Epithelial cell of prostate (primary cell): ENCODE results near the gene ATXN7L2.

Experiments
- DNase-seq: peaks from one replicate; pipeline ENCODE4 v3.0.0-alpha.2; 2011; ENCODE audit warnings: low read depth, low spot score
- H3K27ac ChIP-seq: fragments of 450-650 bp; 2 replicates; pipeline ENCODE4 v1.5.1; 2017; ENCODE audit warnings: mild to moderate bottlenecking

Gene ATXN7L2

DNA sequence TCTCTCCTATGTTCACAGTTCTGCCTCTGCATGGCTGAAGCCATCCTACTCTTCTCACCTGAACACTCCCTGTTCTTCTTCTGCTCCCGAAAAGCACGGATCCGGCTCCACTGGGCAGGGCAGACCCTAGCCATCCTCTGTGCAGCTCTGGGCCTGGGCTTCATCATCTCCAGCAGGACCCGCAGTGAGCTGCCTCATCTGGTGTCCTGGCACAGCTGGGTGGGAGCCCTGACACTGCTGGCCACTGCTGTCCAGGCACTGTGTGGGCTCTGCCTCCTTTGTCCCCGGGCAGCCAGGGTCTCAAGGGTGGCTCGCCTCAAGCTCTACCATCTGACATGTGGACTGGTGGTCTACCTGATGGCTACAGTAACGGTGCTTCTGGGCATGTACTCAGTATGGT is 12.0 kb downstream of the ATXN7L2 start:
- H3K27ac ChIP-seq = no peak overlapping the region
- DNase-seq = no peak

- H3K27ac ChIP-seq = no peak overlapping the region
Observed at GRCh38 chr1:109497449-109498160, 13.9 kb downstream of the ATXN7L2 start.

DNA sequence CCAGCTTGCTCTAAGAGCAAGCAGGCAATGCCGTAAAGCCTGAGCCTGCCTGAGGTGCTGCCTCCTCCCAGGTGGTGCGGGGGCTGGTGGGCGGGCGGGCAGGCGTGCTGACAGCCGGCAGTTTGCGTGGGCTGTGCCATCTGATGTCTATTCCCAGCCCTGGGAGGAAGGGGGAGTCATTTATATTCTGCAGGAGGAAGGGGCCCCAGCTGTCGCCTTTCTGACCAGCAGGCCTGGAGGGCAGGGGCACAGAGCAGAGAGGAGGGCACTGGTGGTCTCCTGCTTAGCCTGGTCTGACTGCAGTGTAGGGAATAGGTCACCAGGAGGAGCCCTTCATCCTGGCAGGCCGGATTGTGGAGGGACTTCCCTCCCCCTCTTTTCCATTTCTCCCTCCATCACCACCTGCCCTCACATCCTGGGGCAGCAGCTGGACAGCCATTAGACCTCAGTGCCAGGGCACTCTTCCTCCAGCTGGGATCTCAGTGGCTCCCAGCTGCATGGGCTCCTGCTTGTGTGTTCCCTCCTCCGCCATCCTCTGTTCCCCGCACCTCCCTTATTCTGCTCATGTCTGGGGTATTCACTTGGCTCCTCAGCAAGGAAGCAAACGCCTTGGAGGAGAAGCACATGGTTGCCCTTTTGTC is 14.6 kb downstream of the ATXN7L2 start:
- no peak for DNase-seq

More at GRCh38 chr1:109497449-109498160, 13.9 kb downstream of the ATXN7L2 start:
- no peak for DNase-seq

GRCh38 chr1:109499081-109499480 is 15.4 kb downstream of the ATXN7L2 start:
- no peak for DNase-seq
- peak overlapping the region; percentile 57 for H3K27ac ChIP-seq

More for the DNA sequence above, 14.6 kb downstream of the ATXN7L2 start:
- H3K27ac ChIP-seq = no peak overlapping the region

DNA sequence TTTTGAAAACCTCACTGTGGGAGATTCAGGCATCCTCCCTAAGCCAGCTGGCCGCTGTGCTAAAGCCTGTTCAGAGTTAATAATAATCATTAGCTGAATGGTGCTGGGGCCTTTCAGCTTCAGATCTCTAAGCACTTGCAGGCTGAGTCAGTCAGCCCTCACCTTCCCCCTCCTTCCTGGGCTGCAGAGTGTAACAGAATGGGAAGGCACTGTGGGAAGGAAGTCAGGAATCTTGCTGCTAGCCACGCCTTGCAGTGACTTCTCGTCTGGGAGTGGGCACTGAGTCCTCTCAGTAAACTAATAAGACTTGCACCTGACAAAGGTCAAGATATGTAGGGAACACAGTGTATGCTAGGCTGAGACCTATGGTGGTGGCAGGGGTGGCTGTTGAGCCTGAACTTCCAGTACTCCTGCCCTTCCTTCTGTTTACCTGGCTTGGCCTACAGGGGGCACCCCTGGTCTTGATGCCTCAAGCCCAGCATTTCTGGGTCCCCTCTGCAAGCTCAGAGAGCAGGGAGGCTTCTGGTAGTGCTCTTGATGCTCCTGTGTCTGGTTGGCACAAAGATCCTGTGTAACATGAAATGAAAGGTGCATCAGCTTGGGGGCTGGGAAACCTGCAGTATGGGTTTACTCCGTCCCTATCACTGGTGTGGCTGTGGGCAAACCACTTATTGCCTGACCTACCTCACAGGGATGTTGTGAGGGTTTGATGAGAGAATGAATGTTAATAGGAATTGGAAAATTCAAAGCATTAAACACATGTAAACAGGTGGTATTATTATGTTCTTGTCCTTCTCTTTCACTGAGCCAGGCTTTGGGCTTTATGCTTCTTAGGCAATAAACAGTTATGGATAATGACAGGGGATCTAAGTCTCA is 16.2 kb downstream of the ATXN7L2 start:
- no peak for DNase-seq
- peak overlapping the region; percentile 57 for H3K27ac ChIP-seq

DNA sequence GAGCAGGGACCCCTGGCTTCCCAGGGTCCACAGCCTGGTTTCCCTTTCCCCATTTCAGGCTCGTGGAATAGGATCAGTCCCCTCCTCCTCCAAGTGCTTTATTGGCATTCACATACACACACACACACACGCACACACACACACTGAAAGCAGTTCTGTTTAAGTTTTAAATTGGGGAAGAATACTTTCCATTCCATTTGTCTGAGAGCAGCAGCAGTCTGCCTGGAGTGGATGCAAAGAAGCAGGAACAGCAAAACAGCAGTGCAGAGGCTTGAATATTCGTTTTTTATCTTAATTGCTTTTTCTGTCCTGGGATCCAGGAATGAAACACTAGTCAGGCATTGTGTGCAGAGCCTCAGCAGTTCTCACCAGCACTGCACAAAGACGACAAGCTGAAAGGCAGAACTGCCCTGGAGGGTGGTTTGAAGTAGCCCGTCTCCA is 17.3 kb downstream of the ATXN7L2 start:
- H3K27ac ChIP-seq = no peak overlapping the region
- no peak for DNase-seq

DNA sequence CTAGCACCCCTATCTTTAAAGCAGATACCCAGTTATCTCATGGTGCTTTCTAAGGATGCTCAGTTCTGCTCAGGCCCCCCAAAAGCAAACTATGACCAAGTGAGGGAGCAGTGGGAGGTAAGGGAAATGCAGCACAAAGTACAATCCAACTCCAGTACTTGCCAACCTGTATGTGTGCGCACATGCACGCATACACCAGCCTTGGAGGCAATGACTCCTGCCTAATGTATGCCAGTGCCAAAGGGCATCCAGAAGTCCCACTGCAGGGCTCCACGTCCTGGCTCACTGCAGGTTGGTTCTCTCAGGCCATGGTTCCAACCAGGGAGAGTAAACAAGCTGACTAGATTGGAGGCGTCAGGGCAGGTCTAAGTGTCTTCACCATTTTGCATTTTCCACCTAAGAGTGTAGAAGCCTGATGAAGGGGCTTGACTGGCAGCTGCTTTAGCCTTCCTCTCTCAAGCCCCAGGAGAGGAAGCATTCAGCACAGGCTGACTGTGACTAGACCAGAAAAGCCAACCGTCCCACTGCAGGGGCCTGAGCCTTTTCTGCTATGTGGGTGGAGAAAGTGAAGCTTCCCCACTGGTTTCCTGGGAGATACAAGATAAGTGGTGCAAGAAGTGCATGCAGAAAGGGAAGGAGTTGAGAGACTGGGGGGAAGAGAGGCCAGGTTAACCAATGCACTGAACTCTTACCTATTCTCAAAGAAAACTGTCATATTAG is 18.1 kb downstream of the ATXN7L2 start:
- DNase-seq = no peak
- no peak overlapping the region for H3K27ac ChIP-seq

DNA sequence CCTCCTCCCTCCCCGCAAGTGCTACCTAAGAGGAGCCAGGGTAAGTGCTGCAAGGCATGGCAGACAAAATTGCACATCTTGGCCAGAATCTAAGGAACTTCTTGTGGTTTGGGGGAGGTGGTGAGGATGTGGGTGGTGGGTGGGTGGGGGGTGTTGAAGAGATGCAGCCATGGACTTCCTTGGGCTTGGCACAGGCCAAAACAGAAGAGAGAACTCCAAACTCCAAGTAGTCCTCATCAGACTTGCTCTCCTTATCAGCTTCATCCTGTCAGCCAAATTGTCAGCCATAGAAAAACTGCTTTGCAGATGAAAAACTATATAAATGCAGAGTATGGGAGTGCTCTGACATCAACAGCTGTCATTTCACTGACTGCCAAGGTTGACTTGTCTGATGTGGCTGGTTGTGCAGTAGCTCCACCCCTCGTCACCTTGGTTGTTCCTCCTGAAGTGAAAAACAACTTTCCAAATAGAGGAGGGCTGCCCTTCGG is 18.7 kb downstream of the ATXN7L2 start:
- H3K27ac ChIP-seq = no peak overlapping the region
- DNase-seq = no peak

DNA sequence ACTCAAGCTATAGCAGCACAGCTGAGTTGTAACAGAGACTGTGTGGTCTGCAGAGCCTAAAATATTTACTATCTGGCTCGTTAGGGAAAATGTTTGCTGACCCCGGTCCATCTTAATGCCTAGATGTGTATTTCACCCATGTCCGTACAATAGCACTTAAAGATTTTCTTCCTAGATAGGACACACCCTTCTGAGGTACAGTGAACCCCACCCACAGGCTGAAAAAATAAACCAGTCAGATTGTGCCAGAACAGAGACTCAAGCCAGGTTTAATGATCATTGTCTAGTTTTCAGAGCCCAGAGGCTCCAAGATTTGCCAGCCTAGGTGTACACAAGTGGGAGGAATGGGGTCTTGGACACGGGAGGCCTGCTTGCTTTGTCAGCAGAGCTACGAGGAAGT is 20.2 kb downstream of the ATXN7L2 start:
- DNase-seq = no peak
- H3K27ac ChIP-seq = no peak overlapping the region

DNA sequence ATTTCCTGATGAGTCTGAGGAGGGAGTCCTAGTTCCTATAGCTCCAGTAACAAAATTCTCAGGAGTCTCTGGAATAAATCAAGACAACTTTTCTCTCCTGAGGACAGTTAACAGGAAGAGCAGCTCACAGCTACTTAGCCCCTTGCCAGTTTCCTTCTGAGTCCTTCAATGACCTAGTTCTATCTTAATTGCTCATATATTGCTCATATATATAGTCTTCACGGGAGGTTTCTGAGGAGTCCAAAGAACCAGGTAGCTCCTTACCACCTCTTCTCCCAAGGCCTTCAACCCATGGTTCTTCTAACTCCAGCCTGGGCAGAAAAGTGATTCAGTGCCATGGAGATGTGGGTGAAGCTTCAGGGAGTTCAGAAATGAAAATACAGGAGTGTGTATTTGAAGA is 21.3 kb downstream of the ATXN7L2 start:
- no peak overlapping the region for H3K27ac ChIP-seq
- no peak for DNase-seq

- no peak for DNase-seq
Observed at GRCh38 chr1:109508001-109508872, 24.5 kb downstream of the ATXN7L2 start.

GRCh38 chr1:109508873-109509175 is 25.1 kb downstream of the ATXN7L2 start:
- DNase-seq = no peak
- H3K27ac ChIP-seq = no peak overlapping the region

More at GRCh38 chr1:109508001-109508872, 24.5 kb downstream of the ATXN7L2 start:
- H3K27ac ChIP-seq = no peak overlapping the region

- DNase-seq = no peak
- H3K27ac ChIP-seq = no peak within 1 kb of the TSS
Observed at GRCh38 chr1:109509176-109510134, 25.8 kb downstream of the ATXN7L2 start, which contains the start of gene AMIGO1. AMIGO1 (minus strand) TSS chr1:109509727; CDS start chr1:109508912, 815 bp downstream.

DNA sequence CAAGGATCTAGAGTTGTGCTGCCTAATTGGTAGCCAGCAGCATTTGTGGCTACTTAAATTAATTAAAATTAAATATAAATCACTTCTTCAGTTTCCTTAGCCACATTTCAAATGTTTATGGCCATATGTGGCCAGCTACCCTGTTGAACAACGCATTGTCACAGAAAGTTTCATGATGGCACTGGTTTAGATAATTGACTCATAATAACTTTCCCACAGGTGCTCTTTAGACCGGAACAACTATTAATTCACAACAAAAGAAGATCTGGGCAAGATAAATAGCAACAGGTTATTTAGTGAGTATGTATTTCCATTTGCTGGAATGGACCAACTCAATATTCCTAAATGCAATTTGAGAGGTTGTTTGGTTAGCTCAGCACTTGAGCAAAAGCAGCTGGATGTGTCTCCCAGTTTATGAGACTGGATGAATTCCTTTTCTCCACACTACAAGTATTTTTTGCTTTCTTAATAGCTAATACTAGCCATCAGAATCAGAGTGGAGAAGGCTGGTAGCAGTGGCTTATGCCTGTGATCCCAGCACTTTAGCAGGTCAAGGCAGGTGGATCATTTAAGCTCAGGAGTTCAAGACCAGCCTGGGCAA is 29.5 kb downstream of the ATXN7L2 start:
- no peak overlapping the region for H3K27ac ChIP-seq
- no peak for DNase-seq

- DNase-seq = no peak
- no peak overlapping the region for H3K27ac ChIP-seq
Observed at GRCh38 chr1:109514846-109515245, 31.1 kb downstream of the ATXN7L2 start.

DNA sequence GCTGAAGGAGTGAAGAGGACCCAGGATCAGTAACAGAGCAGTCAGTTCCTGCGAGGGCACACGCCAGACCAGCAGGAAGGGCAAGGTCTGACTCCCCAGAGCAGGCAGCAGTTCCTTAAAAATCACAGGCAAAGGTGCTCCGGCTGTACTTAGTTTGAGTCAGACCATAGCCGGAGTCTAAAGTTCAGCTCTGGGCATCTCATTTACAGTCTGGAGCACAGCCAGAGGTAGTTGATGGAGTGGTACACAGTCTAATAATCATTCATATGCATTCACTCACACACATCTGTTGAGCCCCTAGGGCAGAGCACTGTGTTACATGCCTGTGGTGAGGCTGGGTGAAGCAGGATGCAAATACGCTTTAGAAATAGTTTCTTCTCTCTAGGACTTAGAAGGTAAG is 33.2 kb downstream of the ATXN7L2 start:
- DNase-seq = no peak
- no peak overlapping the region for H3K27ac ChIP-seq

GRCh38 chr1:109517337-109517736 is 33.6 kb downstream of the ATXN7L2 start:
- no peak overlapping the region for H3K27ac ChIP-seq
- DNase-seq = no peak
